A673 (cell line): Measurements from ENCODE around the gene SLC2A4. TPM values are rescaled to one million over a fixed set of nuclear protein-coding genes. Genes with fewer than 3 reads are reported as not detected.

Experiments used
- BruUV-seq: library from RNA; stranded (reverse); fragments of 400-500 nt; replicated peaks from 2 replicates; lab custom pipeline; 2021; lab: Mats Ljungman, UMichigan
- CTCF ChIA-PET: fragments of 300-600 bp; sonication (Branson Sonifier 250); formaldehyde crosslinking; loops from one replicate; lab custom pipeline; 2022; ENCODE audit warnings: antibody characterized with exemption; lab: Charles Lee
- POLR2A ChIA-PET: fragments of 300-600 bp; sonication (Branson Sonifier 250); formaldehyde crosslinking; loops from one replicate; lab custom pipeline; 2022; ENCODE audit warnings: antibody characterized with exemption; ENCODE audit not compliant: low non-redundant PET; lab: Charles Lee
- DNase-seq: peaks from one replicate; pipeline ENCODE4 v3.0.0-alpha.2; 2015; ENCODE audit warnings: low spot score
- H3K27ac ChIP-seq: fragments of 200-600 bp; sonication (generic); 2 replicates; pipeline ENCODE4 v1.5.1; 2016; ENCODE audit warnings: mixed run types, low read depth, mild to moderate bottlenecking, mixed read lengths, antibody characterized with exemption, low read length; ENCODE audit not compliant: poor library complexity, severe bottlenecking
- H3K27me3 ChIP-seq: fragments of 200-600 bp; sonication (generic); replicated peaks from 2 replicates; pipeline ENCODE4 v1.6.1; 2017; ENCODE audit warnings: mixed run types, low read depth, mild to moderate bottlenecking, mixed read lengths, antibody characterized with exemption, low read length; ENCODE audit not compliant: insufficient read depth, poor library complexity
- H3K36me3 ChIP-seq: fragments of 200-600 bp; sonication (generic); 2 replicates; pipeline ENCODE4 v1.6.1; 2016; ENCODE audit warnings: mixed run types, mild to moderate bottlenecking, mixed read lengths, antibody characterized with exemption, low read length; ENCODE audit not compliant: insufficient read depth, poor library complexity, severe bottlenecking
- H3K4me1 ChIP-seq: fragments of 200-600 bp; sonication (generic); 2 replicates; pipeline ENCODE4 v1.6.1; 2017; ENCODE audit warnings: mixed run types, mild to moderate bottlenecking, mixed read lengths, antibody characterized with exemption, low read length; ENCODE audit not compliant: insufficient read depth, poor library complexity, severe bottlenecking
- H3K4me3 ChIP-seq: fragments of 200-600 bp; sonication (generic); 2 replicates; pipeline ENCODE4 v1.5.1; 2016; ENCODE audit warnings: low read depth, mixed run types, mild to moderate bottlenecking, mixed read lengths, low read length; ENCODE audit not compliant: poor library complexity, severe bottlenecking
- H3K9me3 ChIP-seq: fragments of 200-600 bp; sonication (generic); 2 replicates; pipeline ENCODE4 v1.6.1; 2016; ENCODE audit warnings: mixed run types, low read depth, mild to moderate bottlenecking, mixed read lengths, antibody characterized with exemption, low read length; ENCODE audit not compliant: poor library complexity, severe bottlenecking
- EZH2 ChIP-seq: fragments of 200-600 bp; sonication (generic); IDR thresholded peaks from 2 replicates; pipeline ENCODE4 v1.6.1; 2017; ENCODE audit warnings: borderline replicate concordance, low read depth, mild to moderate bottlenecking, mixed read lengths, antibody characterized with exemption, low read length; ENCODE audit not compliant: poor library complexity, severe bottlenecking
- intact Hi-C: fragments of 100-400 bp; cut with micrococcal nuclease; formaldehyde crosslinking; loops from one replicate; pipeline ENCODE4 v1.10.0; 2022; ENCODE audit not compliant: unreplicated experiment
- total RNA-seq: library from RNA; stranded (reverse); gene quantifications from 2 replicates; pipeline ENCODE4 v1.2.3, GENCODE V29; 2021
- TF ChIP-seq, protein P1 (sequence below): fragments of 300-800, 200-600 bp; sonication (generic); conservative IDR thresholded peaks from 2 replicates; pipeline ENCODE4 v1.5.1; 2017; ENCODE audit warnings: low read depth, mild to moderate bottlenecking, antibody characterized with exemption, low read length, moderate library complexity, mixed read lengths

Gene SLC2A4
- total RNA-seq, 1 experiment from 2014 or later, result 0.67 TPM

DNA sequence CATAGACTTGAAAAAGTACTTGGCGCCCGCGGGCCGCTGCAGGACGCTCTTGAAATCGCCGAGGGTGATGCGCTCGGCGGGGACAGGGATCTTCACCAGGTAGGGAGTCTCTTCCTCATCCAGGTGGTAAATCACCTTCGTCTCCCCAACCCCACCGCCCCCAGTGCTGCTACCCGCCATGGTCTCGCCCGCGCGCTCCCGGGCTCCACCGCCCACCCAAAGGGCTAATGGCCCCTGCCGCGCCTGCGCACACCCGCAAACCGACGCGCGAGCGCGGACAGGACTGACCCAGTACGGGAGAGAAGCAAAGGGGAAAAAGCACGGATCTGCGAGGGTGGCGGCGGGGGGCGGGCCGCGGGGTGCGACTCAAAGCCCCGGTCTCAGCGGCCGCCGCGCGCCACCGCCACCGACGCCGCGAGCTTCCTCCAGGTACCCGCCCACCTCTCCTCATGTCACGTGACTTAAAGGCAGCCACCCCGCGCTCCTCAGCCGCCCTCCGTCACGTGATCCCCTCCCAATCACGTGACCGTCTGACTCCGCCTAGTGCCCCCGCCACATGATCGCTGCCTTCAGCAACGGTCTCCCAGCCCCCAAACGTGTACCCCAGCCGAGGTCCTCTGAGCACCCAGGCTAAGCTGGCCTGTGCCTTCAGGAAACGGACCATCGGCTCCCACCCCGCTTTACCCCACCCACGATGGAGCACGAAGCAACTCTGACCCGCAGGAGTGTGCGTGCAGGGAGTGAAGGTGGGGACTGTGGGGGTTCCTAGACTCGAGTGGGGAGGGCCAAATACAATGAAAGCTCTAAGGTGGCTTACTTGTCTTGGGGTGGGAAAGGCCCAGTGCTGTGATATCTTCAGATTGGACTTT, 47.2 kb upstream of the SLC2A4 start, which contains the start of gene DVL2:
Gene DVL2, minus strand, starts transcription at position 435 of the 869 bp plus-strand sequence. Its CDS starts 255 bp downstream, at position 180.
- CTCF ChIA-PET, result interaction anchor here (0.7 to 1.1 kb wide), 2 partner anchors 15 to 62 kb away, joined by 3 read pairs; no protein-coding TSS in a partner anchor
- intact Hi-C loops, result no loop called here
- BruUV-seq, result TSS peak; percentile 36

DNA sequence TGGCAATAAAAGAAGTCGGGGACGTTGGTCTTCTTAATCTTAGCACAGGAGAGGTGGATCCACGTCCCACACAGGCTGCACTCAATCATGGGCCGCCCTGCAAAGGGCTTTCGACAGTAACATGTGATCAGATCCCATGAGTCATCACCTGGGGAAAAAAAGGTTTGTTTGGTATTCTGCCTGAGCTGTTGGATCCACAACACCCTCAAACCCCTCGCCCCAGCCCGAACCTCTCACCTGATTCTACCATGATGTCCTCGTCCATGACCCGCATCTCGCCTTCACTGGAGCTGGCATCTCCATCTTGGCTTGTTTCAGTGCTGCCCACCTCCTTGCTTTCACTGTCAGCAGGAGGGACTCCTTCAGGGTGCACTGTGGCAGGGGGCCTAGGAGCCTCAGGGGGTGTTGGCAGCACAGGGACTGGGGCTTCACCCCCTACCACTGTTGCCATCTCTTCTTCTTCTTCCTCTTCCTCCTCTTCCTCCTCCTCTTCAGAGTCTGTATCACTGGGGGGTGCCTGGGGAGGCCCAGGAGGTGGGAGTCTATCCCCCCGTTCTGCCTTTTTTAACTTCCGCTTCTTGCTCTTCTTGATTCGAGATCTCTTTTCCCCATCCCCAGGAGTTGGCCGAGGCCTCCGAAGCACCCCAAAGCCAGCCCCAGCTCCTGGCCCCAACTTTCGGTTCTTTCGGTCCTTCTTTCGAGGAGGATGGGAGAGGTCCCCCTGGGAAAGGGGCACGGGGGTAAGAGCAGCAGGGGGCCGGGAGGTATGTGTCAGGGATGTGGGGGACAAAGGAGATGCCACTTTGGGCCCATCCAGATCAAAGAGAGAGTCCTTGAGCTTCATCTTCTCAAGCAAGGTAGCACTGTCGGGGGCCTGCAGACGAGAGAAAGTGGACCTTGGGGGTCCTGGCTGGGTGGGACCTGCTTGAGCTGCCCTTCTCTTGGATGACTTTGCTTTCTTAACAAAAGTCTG, 45.5 kb upstream of the SLC2A4 start:
- no TSS peak for BruUV-seq
- POLR2A ChIA-PET, result no interaction called here
- Histone ChIP-seq H3K4me3 (no peak overlapping the region), H3K9me3 (no peaks in the 10 kb centered on the region), H3K36me3 (peaks cover 36% of the 10 kb centered on the region), H3K4me1 (peaks cover 38% of the 10 kb centered on the region), H3K27me3 (no peaks in the 10 kb centered on the region), H3K27ac (no peak overlapping the region)
- TF ChIP-seq, protein P1, sequence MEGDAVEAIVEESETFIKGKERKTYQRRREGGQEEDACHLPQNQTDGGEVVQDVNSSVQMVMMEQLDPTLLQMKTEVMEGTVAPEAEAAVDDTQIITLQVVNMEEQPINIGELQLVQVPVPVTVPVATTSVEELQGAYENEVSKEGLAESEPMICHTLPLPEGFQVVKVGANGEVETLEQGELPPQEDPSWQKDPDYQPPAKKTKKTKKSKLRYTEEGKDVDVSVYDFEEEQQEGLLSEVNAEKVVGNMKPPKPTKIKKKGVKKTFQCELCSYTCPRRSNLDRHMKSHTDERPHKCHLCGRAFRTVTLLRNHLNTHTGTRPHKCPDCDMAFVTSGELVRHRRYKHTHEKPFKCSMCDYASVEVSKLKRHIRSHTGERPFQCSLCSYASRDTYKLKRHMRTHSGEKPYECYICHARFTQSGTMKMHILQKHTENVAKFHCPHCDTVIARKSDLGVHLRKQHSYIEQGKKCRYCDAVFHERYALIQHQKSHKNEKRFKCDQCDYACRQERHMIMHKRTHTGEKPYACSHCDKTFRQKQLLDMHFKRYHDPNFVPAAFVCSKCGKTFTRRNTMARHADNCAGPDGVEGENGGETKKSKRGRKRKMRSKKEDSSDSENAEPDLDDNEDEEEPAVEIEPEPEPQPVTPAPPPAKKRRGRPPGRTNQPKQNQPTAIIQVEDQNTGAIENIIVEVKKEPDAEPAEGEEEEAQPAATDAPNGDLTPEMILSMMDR, result no peak
- TF ChIP-seq EZH2, result no peak
- CTCF ChIA-PET, result interaction anchor here (1.0 kb wide), 1 partner anchor 15 kb away, joined by 3 read pairs; no protein-coding TSS in a partner anchor
- no peak for DNase-seq
- intact Hi-C loops, result no loop called here

More for the DNA sequence above, 47.2 kb upstream of the SLC2A4 start, which contains the start of gene DVL2:
- TF ChIP-seq EZH2, result no peak
- TF ChIP-seq, protein P1, result no peak
- DNase-seq, result peak; percentile 97
- Histone ChIP-seq H3K4me1 (peaks cover 26% of the 10 kb centered on the region), H3K36me3 (peaks cover 45% of the 10 kb centered on the region), H3K9me3 (no peaks in the 10 kb centered on the region), H3K27ac (peak within 1 kb of the TSS; percentile 83), H3K27me3 (no peaks in the 10 kb centered on the region), H3K4me3 (peak within 1 kb of the TSS; percentile 78)
- POLR2A ChIA-PET, result interaction anchor here (0.6 to 1.0 kb wide), 3 partner anchors 15 to 64 kb away, joined by 3 to 6 read pairs (median 5); partner anchors contain the start of gene DLG4

DNA sequence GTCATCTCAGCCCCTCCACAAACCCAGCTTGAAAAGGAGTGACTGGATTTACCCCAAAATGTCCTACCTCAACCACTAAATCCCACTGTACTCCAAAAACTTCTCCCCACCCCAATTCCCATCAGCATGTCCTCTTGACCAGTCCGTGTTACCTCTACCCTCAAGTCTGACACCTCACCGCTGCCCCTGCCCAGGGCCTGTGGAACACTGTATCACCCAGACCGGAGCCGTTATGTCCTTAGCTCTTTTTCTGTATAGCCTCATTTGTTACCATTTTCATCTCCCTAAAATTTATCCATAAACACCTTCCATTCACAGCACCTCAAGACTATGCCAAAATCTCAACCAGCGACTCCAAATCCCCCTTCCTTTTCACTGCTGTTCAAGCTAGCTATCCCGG, 44.7 kb upstream of the SLC2A4 start:
- H3K36me3 ChIP-seq, result peaks cover 39% of the 10 kb centered on the region
- H3K4me1 ChIP-seq, result peaks cover 44% of the 10 kb centered on the region
- ChIA-PET POLR2A (interaction anchor here (0.5 kb wide), 1 partner anchor 332 kb away, joined by 4 read pairs; no protein-coding TSS in a partner anchor), CTCF (interaction anchor here (1.0 kb wide), 1 partner anchor 16 kb away, joined by 3 read pairs; no protein-coding TSS in a partner anchor)
- no peak for DNase-seq
- no peaks in the 10 kb centered on the region for H3K27me3 ChIP-seq
- BruUV-seq, result no TSS peak
- intact Hi-C loops, result no loop called here
- H3K9me3 ChIP-seq, result no peaks in the 10 kb centered on the region
- peak overlapping the region; percentile 96 for H3K4me3 ChIP-seq
- TF ChIP-seq, protein P1, result no peak
- TF ChIP-seq EZH2, result no peak
- peak overlapping the region; percentile 95 for H3K27ac ChIP-seq
